Left colon (tissue), 2 donors: ENCODE measurements around the gene DOCK3. TPM values are rescaled to one million over a fixed set of nuclear protein-coding genes. Genes with fewer than 3 reads are reported as not detected.

Experiments used
- ATAC-seq: fragments of 200-7000 bp; cut with Tn5 transposase; one replicate; pipeline ENCODE4 v1.9.1; 2020; ENCODE audit warnings: mild to moderate bottlenecking, moderate library complexity
- DNase-seq, 2 donors: peaks; one replicate each; pipeline ENCODE4 v3.0.0-alpha.2; 2020
- intact Hi-C, 2 donors: fragments of 100-400 bp; cut with DNase I in 1 of 2; cut with micrococcal nuclease in 1 of 2; formaldehyde crosslinking; loops; one replicate each; pipeline versions ENCODE4 v1.11.2 to v1.14.0; 2022; cut with DNase I, micrococcal nuclease
- total RNA-seq, 2 donors: library from RNA; stranded (reverse); fragmentation: NEBNext Ultra II Directional; extraction: Animal tissue kit (Norgen Biotek cat#: 25700); gene quantifications; one replicate each; pipeline ENCODE4 v1.2.1, GENCODE V29; 2021
- donor health status: DM: no; HTN: no; CAD: no.
- donor health status: DM: yes; HTN: yes; CAD: no.

DOCK3 gene
- total RNA-seq, 2 donors from 2014 or later, result 0.09 to 0.34 TPM

- no peak for ATAC-seq
These were observed 636.3 kb downstream of the DOCK3 start for GRCh38 chr3:51311055-51311454.

GRCh38 chr3:51328206-51328605 is 653.5 kb downstream of the DOCK3 start:
- DNase-seq (no peak), ATAC-seq (no peak)
- intact Hi-C loops, result no loop called here

More at GRCh38 chr3:51311055-51311454, 636.3 kb downstream of the DOCK3 start:
- intact Hi-C loops, result no loop called here
- DNase-seq, result no peak

GRCh38 chr3:51330046-51330445 is 655.3 kb downstream of the DOCK3 start:
- DNase-seq (no peak), ATAC-seq (no peak)
- intact Hi-C loops, result no loop called here

- DNase-seq (no peak), ATAC-seq (no peak)
- intact Hi-C loops, result no loop called here
These were observed 657.4 kb downstream of the DOCK3 start for GRCh38 chr3:51332156-51332555.

GRCh38 chr3:51333021-51333420 is 658.3 kb downstream of the DOCK3 start:
- intact Hi-C loops, result no loop called here
- DNase-seq, result no peak
- ATAC-seq, result no peak

- ATAC-seq (no peak), DNase-seq (no peak)
- intact Hi-C loops, result no loop called here
These were observed 661.5 kb downstream of the DOCK3 start for GRCh38 chr3:51336261-51336660.

GRCh38 chr3:51337666-51338065 is 662.9 kb downstream of the DOCK3 start:
- intact Hi-C loops, result no loop called here
- no peak for ATAC-seq
- no peak for DNase-seq

GRCh38 chr3:51338632-51339031 is 663.9 kb downstream of the DOCK3 start:
- DNase-seq, result no peak
- intact Hi-C loops, result no loop called here
- peak; percentile 26 for ATAC-seq

- DNase-seq (no peak), ATAC-seq (no peak)
- intact Hi-C loops, result no loop called here
These were observed 665.5 kb downstream of the DOCK3 start for GRCh38 chr3:51340013-51340829.

- ATAC-seq (no peak), DNase-seq (no peak)
- intact Hi-C loops, result no loop called here
These were observed 666.4 kb downstream of the DOCK3 start for GRCh38 chr3:51340989-51341636.

GRCh38 chr3:51343918-51344687 is 669.4 kb downstream of the DOCK3 start:
- ATAC-seq, result no peak
- intact Hi-C loops, result no loop called here
- no peak for DNase-seq

GRCh38 chr3:51350751-51351150 is 676.0 kb downstream of the DOCK3 start:
- ATAC-seq (no peak), DNase-seq (no peak)
- intact Hi-C loops, result no loop called here

- DNase-seq, result no peak
- intact Hi-C loops, result no loop called here
These were observed 678.4 kb downstream of the DOCK3 start for GRCh38 chr3:51353131-51353530.

GRCh38 chr3:51353691-51354090 is 679.0 kb downstream of the DOCK3 start:
- ATAC-seq (no peak), DNase-seq (no peak)
- intact Hi-C loops, result no loop called here

More at GRCh38 chr3:51353131-51353530, 678.4 kb downstream of the DOCK3 start:
- no peak for ATAC-seq

- no peak for ATAC-seq
- intact Hi-C loops, result no loop called here
- DNase-seq, result no peak
These were observed 679.4 kb downstream of the DOCK3 start for GRCh38 chr3:51354172-51354571.

GRCh38 chr3:51354731-51355615 is 680.2 kb downstream of the DOCK3 start:
- DNase-seq, result no peak
- intact Hi-C loops, result no loop called here
- no peak for ATAC-seq

GRCh38 chr3:51355891-51356578 is 681.3 kb downstream of the DOCK3 start:
- intact Hi-C loops, result no loop called here
- DNase-seq (no peak), ATAC-seq (no peak)

- no peak for ATAC-seq
- no peak for DNase-seq
These were observed 683.1 kb downstream of the DOCK3 start for GRCh38 chr3:51357856-51358255.

More at GRCh38 chr3:51357856-51358255, 683.1 kb downstream of the DOCK3 start:
- intact Hi-C loops, result no loop called here
